Gastroesophageal sphincter (tissue), 3 donors: ENCODE data around the gene RELT.

ENCODE experiments used
- CTCF ChIP-seq, 4 experiments: fragments of 200-600 bp in 2 of 4; fragments of 450-650 bp in 2 of 4; sonication (generic) in 1 of 4; IDR thresholded peaks; one replicate each; pipeline ENCODE4 v1.5.1; 2017 to 2019; ENCODE audit warnings: antibody characterized with exemption in 4 of 4, mild to moderate bottlenecking in 2 of 4, moderate library complexity in 2 of 4
- POLR2AphosphoS5 ChIP-seq: sonication (generic); formaldehyde crosslinking; IDR thresholded peaks from one replicate; pipeline ENCODE4 v1.6.1; 2017; ENCODE audit warnings: antibody characterized with exemption

- TF ChIP-seq CTCF (IDR thresholded peaks at IDR 0.05) = no peak
- no peak for TF ChIP-seq POLR2AphosphoS5
These were observed 49.0 kb upstream of the RELT start for GRCh38 chr11:73326929-73327811.
